ENCODE results near the gene ARHGEF17.

ARHGEF17 gene

DNA sequence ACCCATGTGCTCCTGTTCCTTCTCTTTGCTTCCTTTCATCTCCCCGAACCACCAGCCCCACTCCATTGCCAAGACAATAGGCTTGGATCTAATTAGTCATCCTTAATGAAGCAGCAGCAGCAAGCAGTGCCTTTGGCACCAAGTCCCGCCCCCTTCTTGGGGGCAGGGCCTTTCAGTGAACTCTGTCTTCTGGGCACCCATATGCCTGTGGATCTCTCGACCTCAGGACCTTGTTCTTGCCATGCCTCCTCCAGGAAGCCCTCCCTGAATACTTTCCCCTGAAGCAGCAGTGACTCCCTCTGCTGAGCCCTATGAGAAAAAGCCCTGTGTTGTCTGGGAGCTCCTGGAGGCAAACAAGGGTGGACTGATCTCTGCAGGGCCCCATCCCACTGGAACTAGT is 32.1 kb downstream of the ARHGEF17 start:
- CTCF ChIA-PET = interaction anchor here (1.5 to 2.8 kb wide), 2 partner anchors 11 to 34 kb away, joined by 4 to 16 read pairs; no protein-coding TSS in a partner anchor
- TF ChIP-seq, protein P1, sequence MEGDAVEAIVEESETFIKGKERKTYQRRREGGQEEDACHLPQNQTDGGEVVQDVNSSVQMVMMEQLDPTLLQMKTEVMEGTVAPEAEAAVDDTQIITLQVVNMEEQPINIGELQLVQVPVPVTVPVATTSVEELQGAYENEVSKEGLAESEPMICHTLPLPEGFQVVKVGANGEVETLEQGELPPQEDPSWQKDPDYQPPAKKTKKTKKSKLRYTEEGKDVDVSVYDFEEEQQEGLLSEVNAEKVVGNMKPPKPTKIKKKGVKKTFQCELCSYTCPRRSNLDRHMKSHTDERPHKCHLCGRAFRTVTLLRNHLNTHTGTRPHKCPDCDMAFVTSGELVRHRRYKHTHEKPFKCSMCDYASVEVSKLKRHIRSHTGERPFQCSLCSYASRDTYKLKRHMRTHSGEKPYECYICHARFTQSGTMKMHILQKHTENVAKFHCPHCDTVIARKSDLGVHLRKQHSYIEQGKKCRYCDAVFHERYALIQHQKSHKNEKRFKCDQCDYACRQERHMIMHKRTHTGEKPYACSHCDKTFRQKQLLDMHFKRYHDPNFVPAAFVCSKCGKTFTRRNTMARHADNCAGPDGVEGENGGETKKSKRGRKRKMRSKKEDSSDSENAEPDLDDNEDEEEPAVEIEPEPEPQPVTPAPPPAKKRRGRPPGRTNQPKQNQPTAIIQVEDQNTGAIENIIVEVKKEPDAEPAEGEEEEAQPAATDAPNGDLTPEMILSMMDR (conservative IDR thresholded peaks at IDR 0.05; ENCODE audit: low read depth) = no peak
- POLR2A ChIA-PET (ENCODE audit: low non-redundant PET) = no interaction called here
- DNase-seq (ENCODE audit: low spot score) = no peak
- no peak overlapping the region for H3K27ac ChIP-seq

DNA sequence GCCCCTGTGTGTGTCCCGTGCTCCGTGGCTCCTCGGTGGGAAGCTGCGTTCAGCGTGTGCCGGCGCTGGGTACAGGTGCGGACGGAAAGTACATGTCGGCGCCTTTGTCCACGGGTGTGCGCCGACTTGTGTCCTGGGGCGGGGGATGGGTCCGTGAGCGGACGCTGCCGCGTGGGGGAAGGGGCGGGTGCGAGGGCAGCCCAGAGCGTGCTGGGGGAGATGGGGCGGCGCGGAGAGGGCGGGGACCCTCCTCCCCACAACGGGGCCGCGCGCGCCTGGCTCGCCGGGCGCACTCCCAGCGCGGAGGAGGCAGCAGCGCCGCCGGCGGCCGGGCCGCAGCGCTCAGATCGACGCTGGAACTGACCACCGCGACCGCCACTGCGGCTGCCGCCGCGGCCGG is 34.6 kb downstream of the ARHGEF17 start:
- TF ChIP-seq, protein P1 (conservative IDR thresholded peaks at IDR 0.05; ENCODE audit: low read depth) = no peak
- ChIA-PET POLR2A (ENCODE audit: low non-redundant PET) (no interaction called here), CTCF (interaction anchor here (0.5 to 2.8 kb wide), 3 partner anchors 7 to 132 kb away, joined by 3 to 16 read pairs (median 6); no protein-coding TSS in a partner anchor)
- no peak for DNase-seq (ENCODE audit: low spot score)
- H3K27ac ChIP-seq = no peak overlapping the region

DNA sequence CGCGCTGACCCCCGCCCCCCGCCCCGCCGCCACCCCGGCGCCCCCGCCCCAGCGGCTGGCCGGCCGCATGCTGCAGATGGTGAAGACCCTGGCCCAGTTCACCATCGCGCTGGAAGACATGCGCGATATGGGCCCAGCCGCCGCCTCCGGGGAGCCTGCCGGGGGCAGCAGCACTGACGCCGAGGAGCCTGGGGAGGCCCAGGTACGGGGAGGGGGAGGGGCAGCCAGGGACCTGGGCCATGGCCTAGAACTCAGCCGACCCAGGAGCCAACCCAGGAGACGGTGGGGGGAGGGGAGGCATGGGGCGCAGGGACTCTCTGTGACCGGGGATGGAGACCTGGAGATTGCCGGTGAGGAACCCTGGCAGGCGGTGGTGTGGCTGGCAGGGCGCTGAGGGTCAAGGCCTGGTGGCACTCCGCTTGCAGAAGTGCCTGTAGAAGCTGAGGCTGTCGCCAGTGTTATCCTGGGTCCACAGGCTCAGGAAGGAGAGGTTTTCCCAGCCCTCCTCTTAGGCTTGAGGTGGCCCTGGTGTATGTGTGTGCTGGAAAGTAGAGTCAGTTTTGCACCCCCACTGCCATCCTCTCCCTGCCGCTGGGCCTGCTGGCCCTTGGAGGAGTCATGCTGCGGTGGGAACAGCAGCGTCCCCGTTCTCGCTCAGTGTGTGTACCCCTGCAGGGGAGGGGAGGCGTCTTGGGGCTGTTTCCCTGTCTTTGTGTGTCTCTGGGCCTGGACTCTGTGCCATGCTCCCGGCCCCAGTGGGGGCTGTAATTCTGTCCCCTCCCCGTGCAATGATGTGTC is 35.2 kb downstream of the ARHGEF17 start:
- TF ChIP-seq, protein P1 (conservative IDR thresholded peaks at IDR 0.05; ENCODE audit: low read depth) = no peak
- no peak overlapping the region for H3K27ac ChIP-seq
- POLR2A ChIA-PET (ENCODE audit: low non-redundant PET) = no interaction called here
- CTCF ChIA-PET = interaction anchor here (0.5 to 1.0 kb wide), 2 partner anchors 8 kb away, joined by 3 to 6 read pairs; no protein-coding TSS in a partner anchor
- no peak for DNase-seq (ENCODE audit: low spot score)

DNA sequence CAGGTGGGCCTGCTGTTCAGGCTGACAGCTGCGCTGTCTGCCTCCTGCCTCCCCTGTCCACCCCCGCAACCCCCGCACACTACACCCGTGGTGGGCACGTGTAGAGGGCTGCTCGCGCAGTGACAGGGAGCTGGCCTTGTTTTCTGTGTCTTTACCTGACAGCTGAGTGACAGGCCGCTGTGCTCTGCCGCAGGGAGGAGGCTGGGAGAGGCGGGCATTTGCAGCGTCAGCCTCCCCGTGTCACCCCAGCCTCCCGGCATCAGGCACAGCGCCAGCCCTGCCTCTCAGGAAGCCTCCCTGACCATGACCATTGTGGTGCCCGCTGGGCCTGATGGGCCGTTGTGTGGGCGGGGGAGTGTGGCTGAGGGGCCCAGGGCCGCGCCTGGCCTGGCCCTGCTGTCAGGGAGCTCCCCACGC is 36.1 kb downstream of the ARHGEF17 start:
- TF ChIP-seq, protein P1 (conservative IDR thresholded peaks at IDR 0.05; ENCODE audit: low read depth) = no peak
- no peak overlapping the region for H3K27ac ChIP-seq
- DNase-seq (ENCODE audit: low spot score) = no peak
- CTCF ChIA-PET = interaction anchor here (1.0 kb wide), 1 partner anchor 9 kb away, joined by 3 read pairs; no protein-coding TSS in a partner anchor
- POLR2A ChIA-PET (ENCODE audit: low non-redundant PET) = no interaction called here

DNA sequence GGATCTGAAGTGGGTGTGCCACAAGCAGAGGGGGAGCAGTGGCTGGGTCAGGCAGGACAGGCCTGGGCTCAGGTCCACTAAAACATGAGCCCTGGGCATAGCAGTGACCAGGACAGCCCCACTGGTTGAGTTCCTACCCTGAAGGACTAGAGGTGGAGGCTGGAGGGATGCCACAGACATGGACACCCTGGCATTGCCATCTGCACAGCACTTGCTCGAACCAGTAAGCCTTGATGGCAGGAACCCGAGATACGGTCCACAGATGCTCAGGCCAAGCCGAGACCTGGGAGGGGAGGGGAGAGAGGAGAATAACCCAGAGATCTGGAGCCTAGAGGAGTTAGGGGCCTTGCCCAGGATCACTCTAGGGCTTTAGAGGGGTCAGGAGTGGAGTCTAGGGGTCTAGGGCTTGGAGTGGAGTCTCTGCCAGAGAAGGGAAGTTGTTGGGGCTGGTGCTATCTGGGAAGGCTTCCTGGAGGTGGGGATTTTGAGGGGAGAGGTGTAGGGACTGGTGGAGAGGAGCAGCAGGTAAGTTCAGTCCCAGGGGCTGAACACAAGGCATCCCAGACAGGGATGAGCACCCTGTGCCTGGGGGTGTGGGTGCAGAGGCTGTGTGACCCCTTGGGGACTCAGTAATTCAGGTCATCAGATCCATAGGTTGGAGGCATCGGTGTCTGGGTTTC is 37.5 kb downstream of the ARHGEF17 start:
- POLR2A ChIA-PET (ENCODE audit: low non-redundant PET) = no interaction called here
- TF ChIP-seq, protein P1 (conservative IDR thresholded peaks at IDR 0.05; ENCODE audit: low read depth) = no peak
- no peak for DNase-seq (ENCODE audit: low spot score)
- H3K27ac ChIP-seq = no peak overlapping the region
- CTCF ChIA-PET = no interaction called here

DNA sequence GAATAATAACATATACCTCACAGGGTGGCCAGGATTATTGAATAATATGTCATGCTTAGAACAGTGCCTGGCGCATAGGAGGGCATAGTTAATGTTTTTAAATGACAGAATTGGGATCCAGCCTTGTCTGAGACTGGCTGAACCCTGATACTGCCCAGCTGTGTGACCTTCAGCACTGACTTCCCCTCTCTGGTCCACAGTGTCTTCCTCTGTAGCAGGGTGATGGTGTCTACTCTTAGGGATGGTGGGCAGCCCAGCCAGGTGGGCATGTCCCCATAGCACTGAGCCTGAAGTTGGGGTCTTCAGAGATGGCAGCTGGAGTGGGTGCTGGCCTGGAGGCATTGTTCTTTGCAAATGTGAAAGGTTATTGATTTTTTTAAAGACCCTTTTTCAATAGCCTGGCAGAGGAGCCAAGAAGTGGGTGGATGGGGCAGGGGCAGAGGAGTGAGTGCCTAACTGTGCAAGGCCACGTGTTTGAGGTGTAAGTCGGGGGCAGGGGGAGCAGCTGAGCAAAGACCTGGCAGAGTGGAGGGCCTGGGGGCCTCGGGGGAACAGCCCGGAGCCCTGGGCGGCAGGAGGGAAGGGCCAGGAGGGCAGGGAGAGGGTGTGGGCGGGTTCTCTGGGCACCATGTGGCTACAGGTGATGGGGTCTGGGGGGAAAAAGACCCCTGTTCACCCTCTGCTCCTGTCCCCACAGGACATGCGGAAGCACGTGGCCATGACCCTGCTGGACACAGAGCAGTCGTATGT is 38.3 kb downstream of the ARHGEF17 start:
- ChIA-PET POLR2A (ENCODE audit: low non-redundant PET) (no interaction called here), CTCF (interaction anchor here (0.9 kb wide), 1 partner anchor 11 kb away, joined by 5 read pairs; no protein-coding TSS in a partner anchor)
- DNase-seq (ENCODE audit: low spot score) = no peak
- TF ChIP-seq, protein P1 (conservative IDR thresholded peaks at IDR 0.05; ENCODE audit: low read depth) = no peak
- H3K27ac ChIP-seq = no peak overlapping the region

Measured in RWPE1 (cell line).